ENCODE measurements around the gene TMEM119.

The TMEM119 gene, protein sequence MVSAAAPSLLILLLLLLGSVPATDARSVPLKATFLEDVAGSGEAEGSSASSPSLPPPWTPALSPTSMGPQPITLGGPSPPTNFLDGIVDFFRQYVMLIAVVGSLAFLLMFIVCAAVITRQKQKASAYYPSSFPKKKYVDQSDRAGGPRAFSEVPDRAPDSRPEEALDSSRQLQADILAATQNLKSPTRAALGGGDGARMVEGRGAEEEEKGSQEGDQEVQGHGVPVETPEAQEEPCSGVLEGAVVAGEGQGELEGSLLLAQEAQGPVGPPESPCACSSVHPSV

GRCh38 chr12:108597559-108598471 is at the start of gene TMEM119:
Gene TMEM119 (minus strand): TSS chr12:108598084. CDS start chr12:108592383, 5,701 bp downstream.
- no peak for DNase-seq (ENCODE audit: low spot score)

DNA sequence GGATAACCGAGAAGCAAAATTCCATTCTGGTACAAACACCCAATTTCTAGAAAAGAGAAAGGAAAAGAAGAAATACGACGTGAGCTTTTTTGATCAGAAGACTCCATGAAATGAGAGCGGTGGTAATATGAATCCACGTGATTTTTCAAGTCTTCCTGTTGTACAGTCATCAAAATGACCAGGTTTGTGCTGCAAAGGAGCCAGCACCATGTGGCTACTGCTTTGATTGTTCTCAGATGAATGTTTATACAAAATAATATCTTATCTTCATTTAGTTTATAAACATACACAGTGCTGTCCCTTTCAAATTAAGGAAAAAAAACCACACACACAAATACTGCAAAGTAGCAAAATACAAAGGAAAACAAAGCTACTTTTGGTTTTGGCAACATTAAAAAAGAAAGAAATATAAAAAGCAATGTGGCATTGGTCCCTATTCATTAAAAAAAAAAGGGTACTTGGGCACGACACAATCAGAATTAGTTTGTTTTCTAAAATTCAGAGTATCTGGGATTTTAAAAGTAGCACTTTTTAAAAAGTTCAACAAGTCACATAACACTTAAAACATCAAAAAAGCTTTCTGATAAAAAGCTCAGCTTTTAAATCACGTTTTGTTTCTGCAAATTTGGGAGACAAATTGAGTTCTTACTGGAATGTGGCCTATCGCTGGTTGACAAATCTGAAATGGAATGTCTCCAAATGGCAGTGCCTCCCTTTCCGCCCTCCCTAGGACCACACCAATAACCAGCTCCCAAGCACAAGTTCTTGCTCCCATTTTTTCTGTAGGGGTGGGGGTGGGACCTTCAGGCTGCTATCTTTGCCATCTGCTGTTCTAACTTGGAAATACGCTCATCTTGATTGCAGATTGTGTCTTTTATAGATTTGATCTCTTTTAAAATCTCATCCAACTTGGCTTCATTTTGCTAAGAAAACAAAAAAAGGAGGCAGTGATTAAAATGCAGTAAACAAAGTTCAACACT is 49.0 kb upstream of the TMEM119 start:
- no peak for DNase-seq (ENCODE audit: low spot score)

DNA sequence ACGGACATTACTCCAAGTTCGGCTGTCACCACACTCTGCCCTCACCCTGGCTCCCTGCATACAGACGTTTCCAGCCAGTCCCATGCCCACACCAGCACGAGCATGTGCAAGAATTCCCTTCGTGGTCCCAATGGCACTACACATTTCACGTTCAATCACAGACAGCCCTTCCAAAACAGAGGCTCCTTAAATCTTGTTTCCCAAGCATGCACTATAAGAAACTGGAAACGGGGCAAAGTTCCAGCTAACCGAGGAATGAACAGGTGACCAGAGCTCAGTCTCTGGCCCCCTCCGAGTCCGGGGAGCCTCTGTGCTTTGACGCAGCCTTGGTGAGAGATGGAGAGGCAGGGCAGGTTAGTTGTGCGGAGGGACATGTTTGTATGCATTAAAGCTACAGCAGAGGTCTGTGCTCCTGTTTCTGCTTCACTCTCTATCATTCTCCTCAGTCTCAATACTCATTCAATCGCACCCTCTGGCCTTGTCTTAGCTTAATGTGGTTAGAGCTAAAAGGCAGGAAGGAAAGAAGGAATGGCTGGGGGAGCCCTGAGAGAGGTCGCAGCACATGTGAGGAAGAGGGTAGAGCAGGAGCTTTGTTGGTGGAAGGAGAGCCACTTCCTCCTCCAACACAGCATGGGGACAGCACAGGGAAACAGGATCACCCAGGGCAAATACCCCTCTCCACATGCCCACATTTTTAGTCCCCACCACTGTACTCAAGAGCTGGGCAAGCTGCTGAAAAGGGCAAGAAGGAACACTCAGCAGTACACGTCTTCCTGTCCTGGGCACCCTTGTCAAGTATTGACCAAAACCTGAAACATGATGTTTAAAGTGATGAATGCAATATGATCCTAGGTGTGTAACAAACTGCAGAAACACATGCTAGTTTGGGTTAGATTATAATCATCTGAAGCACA is 48.1 kb upstream of the TMEM119 start:
- no peak for DNase-seq (ENCODE audit: low spot score)

- DNase-seq (ENCODE audit: low spot score) = no peak
These were observed 46.9 kb upstream of the TMEM119 start for GRCh38 chr12:108644811-108645120.

DNA sequence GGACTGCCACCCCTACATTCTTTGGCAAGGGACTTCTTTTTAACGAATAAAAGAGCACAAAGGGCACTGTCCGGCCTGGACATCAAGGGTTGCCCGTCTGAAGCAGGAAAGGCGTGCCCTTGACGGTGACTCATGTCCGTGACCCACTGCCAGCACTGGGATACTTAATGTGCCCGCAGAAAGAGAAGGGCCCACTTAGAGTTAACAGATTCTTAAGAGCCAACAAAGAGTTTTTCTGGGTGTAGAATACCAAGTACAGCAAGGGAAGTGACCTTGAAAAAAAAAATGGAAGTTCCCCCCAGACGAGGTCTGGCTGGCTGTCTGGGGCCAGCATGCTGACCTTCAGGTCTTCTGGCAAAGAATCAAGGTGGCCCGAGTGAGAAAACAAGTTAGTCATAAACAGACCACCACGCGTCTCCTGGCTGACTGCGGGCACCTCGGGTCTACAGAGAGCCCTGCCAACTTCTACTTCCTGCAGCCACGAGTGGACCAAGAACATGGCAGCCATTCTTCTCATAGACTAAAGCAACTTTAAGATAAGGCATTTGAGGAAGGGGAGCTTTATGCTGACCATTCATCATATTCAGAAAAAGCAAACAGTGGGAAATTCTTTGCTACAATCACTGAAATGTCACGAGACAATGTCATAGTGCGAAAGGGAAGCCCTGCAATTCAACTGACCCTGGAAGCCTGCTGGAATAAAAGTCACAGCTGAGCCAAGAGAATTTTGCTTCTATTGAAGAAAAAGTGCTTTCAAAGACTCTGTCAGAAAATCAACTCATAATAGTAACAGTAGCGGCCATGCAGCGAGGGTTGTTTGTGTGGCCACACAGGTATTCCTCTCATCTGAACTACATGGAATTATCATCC is 46.3 kb upstream of the TMEM119 start:
- no peak for DNase-seq (ENCODE audit: low spot score)

DNA sequence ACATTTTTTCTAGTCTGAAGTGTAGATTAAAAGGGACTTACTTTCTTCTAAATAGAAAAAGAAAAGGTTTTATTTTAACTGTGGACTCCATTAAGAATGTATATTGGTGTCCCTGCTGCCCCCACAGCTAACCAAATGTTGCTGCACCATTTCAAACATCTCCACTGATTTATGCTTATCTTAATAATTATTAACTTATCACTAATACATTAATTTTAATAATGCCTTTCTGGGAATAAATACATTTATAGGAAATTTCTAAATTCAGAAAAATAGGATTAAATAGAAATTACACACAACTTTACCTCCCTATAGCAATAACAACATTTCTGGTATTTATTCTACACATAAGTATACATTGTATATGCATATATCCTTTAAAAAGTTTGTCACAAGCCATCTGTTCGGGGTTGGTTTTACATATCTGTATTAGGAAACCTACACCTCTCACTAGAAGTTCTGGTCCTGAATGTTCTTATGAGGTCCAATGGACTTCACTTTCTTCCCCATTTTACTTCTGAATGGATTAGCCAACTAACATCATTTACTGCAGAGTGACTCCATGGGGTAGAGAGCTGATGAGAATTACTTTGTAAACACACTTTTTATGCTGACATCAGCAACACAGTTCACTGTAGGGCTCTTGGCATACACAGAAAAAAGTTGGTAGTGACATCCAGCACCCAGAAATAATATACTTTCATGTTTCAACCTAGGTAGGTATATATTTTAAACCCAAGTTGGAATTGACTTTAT is 45.2 kb upstream of the TMEM119 start:
- DNase-seq (ENCODE audit: low spot score) = no peak

- no peak for DNase-seq (ENCODE audit: low spot score)
These were observed 44.5 kb upstream of the TMEM119 start for GRCh38 chr12:108642269-108642870.

GRCh38 chr12:108641446-108642268 is 43.8 kb upstream of the TMEM119 start:
- DNase-seq (ENCODE audit: low spot score) = no peak

DNA sequence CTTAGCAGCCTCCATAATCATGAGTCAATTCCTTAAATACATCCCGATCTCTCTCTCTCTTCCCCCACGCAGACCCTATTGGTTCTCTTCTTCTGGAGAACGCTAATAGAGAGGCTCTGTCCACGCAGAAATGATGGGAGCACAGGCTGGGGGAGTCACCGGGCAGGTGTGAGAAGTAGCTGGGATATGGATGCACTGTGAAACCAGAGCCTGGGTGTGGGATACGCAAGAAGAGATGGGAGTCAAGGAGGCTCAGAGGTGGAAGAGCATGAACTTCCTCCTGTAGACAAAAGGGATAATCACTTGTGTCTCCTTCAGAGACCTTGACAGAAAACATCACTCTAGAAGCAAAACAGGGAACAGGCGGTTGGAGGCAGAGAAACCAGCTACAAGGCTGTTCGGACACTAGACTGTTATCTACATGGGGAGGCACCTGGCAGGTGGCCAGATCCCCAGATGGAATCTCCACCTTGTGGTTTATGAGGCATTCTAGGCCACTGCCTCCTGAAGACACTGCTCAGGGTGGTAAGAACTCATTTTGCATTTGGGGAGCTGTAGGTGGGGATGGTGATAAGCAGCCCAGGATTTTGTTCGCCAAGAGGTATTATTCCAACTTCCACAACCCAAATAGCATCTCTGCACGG is 43.0 kb upstream of the TMEM119 start:
- no peak for DNase-seq (ENCODE audit: low spot score)

DNA sequence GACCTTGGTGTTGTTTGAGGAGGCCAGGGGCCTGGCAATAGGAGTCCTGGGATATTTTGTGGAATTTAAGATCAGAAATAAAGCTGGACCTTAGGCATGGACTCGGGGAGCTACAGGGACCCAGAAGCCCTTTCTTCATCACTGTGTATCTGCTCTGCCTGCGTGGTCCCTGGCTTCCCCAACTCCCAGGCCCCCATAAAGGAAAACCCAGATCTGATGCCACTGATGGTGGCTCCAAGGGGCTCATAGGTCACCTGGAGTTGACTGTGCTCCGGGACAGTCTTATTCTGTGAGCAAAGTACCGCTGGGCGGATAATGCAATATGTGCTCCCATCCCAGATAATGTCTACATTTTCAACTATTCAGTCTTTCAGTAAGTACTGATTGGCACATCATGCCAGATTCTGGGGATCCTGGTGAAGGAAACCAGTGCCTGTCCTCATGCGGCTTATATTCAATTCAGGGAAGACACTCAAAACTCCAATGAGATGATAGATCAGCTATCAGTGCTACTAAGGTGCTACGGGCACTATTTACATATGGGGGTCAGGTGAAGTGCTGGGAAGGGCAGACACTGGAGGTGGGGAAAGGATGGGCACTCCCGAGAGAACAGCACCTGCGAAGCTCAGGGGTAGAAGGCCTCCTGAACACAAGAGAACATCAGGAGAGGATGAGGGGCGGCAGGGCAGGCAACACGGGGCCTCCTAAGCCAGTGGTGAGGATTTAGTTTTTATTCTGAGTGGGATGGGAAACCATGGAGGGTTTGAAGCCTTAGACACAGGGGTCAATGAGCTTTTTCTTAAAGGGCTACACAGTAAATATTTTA is 41.3 kb upstream of the TMEM119 start:
- no peak for DNase-seq (ENCODE audit: low spot score)

DNA sequence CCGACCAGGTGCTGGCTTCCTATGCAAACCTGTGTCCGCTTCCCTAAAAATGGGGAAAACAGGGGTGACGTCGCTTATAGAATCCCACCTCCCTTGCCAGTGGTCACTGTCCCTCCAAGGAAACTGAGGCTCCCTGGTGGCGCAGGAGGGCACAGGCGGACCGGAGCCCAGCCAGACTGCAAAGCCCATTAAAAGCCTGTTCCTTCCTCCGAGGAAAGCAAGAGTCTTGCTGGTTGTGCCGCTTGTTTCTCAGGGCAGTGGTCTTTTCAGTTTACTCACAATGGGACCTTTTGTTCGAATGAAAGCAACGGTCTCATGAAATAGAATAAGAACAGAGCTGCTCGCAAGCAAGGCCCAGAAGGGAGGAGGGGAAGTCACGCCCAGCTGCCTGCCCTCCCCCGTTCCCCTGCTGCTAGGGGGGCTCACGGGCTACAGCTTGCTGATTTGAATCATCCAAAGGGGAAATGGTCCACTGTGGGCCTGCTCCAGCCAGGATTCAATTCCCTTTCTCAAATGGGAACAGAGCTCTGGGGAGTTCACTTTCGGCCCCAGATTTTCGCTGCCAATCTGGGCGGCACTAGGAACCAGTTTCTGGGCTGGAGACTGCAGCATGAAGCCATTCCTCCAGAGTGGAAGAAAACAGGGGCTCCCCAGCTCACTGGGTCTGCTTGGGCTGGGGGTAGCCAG is 40.4 kb upstream of the TMEM119 start:
- DNase-seq (ENCODE audit: low spot score) = no peak

DNA sequence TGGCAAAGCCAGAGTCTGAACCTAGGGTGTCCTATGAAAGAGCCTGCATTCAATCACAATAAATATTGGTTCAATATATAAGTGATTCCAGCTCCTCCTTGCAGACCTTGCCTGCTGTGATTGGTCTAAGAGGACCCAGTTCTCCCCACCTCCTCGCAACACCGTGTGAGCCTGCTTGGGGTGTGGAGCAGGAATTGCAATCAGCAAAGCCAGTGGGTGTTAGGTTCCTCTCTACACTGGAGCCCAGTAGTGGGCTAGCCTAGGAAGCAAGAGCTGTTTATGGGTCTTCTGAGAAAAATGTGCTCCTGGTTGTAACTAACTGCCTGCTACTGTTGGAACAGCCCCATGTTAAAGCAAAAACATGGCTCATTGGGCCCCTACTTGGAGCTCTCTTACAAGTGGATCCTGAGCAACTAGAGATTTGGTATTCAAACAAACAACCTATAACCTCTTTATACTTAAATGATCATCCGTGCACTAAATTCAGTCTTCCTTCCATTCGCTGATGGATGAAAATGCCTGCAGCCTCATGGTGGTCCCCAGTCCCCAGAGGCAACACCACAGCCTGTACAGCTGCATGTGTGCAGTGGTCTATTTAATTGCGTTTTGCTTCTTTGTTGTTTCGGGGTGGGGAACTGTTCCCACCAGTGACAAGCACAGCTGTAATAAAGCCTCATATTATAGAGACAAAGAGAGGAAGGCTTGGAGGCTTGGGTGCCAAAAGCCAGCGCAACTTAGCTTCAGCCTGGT is 39.5 kb upstream of the TMEM119 start:
- DNase-seq (ENCODE audit: low spot score) = no peak

GRCh38 chr12:108635997-108636808 is 38.3 kb upstream of the TMEM119 start:
- no peak for DNase-seq (ENCODE audit: low spot score)

GRCh38 chr12:108635201-108635996 is 37.5 kb upstream of the TMEM119 start:
- peak; percentile 78 for DNase-seq (ENCODE audit: low spot score)

All from activated CD4-positive, alpha-beta T cell treated with anti-CD3 and anti-CD28 coated beads, Interleukin-2, Interleukin-4, amounts not matched to agents 100 ng/mL and 50 ng/mL, durations not matched to agents 16 hours and 8 hours (primary cell).